ENCODE measurements around the gene ASF1A.
A peak's percentile ranks its signal among the peaks of the same experiment; 100 is the strongest.

DNA sequence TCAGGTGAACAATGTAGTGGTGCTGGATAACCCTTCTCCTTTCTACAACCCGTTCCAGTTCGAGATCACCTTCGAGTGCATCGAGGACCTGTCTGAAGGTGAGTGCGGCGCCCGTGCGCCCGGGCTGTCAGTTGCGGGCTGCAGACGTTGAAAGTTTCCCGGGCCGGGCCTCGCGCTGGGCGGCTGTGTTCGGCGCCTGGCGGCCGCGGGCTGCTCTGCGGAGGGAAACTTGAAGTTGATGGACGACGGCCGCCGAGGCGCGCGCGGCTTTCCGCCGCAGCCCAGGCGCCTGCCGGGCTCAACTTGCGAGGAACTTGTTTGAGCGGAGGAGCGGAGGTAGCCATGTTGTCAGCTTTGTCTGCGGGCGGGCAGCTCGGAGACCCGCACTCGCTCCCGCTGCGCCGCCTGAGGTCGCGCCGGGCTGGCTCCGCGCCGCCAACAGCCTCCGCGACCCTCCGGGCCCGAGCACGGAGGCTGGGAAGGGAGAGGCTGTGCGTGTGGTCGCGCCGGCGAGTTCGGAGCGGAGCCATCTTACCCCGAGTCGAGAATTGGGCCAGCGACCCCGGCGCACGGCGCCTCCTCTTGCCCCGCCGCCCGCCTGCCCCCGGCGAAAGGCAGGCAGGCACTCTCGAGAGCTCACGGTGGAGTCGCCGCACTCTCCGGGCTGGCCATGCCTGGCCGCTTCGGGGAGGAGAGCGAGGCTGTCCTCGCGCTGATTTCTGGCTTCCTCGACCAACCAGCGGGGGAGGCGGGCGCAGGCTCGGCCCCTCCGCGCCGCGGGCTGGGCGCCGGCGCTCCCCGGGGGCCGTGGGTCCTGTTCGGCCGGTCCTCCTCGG lies 691 bp downstream of the ASF1A start:
- TF ChIP-seq, protein P1, sequence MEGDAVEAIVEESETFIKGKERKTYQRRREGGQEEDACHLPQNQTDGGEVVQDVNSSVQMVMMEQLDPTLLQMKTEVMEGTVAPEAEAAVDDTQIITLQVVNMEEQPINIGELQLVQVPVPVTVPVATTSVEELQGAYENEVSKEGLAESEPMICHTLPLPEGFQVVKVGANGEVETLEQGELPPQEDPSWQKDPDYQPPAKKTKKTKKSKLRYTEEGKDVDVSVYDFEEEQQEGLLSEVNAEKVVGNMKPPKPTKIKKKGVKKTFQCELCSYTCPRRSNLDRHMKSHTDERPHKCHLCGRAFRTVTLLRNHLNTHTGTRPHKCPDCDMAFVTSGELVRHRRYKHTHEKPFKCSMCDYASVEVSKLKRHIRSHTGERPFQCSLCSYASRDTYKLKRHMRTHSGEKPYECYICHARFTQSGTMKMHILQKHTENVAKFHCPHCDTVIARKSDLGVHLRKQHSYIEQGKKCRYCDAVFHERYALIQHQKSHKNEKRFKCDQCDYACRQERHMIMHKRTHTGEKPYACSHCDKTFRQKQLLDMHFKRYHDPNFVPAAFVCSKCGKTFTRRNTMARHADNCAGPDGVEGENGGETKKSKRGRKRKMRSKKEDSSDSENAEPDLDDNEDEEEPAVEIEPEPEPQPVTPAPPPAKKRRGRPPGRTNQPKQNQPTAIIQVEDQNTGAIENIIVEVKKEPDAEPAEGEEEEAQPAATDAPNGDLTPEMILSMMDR (IDR thresholded peaks at IDR 0.05): peak in 1 of 6 experiments; percentile 8
- peak; percentile 64 to 90 for TF ChIP-seq POLR2A (IDR thresholded peaks at IDR 0.05)
